GM18502 (cell line): ENCODE results near the gene ZNF429.
"Not testable (repeated sequence)": the region's sequence is repeated elsewhere in the genome, so short reads cannot be mapped to it uniquely, and the experiment has no call there.

Experiments
- ATAC-seq: cut with Tn5 transposase; IDR thresholded peaks from one replicate; pipeline ENCODE4 v1.9.1; 2021; ENCODE audit warnings: mild to moderate bottlenecking; ENCODE audit not compliant: unreplicated experiment, poor library complexity

ZNF429 gene

DNA sequence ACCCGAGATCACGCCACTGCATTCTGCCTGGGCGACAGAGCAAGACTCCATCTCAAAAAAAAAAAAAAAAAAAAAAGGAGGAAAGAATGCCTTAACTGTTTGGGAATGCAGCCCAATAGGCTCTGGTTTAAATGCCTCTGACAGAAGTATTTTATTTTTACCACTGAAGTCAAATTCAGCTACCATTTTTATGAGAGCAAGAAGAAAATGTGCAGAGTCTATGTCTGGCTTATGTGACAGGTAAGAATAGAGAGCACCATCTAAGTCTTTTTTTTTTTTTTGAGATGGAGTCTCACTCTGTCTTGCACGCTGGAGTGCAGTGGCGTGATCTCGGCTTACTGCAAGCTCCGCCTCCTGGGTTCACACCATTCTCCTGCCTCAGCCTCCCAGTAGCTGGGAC is 7.2 kb downstream of the ZNF429 start:
- not testable (repeated sequence) for ATAC-seq

DNA sequence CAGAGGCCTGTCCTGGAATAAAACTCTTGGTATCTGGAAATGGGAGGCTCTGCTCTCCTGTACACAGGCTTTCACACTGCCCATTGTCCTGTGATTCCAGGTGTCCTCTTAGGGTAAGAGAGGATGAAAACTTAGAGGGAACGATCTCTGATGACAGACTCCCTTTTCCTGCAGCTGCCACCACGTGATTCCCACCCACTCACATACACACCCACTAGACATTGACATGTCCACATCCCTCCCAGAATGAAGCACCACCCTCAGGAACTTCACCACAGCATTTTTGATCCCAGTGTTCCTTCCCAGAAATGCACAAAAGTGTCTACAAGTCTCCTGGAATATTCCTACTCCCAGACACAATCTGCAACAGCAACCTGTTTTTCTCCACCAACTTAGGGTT is 8.2 kb downstream of the ZNF429 start:
- no peak for ATAC-seq

DNA sequence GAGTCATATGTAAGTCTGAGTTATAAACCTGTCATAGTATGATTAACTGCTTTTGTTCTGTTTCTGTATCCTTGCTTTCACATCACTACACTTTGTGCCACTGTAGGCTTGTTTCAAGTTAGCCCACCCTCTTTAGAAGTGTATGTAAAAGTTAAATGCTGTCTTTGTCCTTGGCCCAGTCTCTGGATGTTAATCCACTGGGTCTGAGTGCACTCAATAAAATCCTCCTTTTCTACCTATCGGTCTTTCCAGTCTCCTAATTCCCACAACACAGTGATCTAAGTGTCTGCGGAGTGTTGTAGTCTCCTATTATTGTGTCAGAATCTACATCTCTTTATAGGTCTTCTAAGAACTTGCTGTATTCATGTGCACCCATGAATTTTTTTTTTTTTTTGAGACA is 14.1 kb downstream of the ZNF429 start:
- no peak for ATAC-seq

DNA sequence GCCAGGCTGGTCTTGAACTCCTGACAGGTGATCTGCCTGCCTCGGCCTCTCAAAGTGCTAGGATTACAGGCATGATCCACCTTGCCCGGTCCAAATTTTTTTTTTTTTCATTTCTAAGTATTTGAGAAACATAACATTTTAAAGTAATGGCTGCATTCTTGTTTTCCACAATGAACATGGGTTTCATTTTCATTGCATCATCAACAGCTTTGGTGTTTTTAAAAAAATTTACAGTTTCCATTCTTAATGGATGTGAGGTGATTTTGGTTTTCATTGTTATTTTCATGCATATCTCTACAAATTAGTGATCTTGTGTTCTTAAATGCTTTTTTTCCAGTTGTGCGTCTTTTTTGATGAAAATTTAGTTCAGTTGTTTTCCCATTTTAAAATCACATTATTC is 27.5 kb downstream of the ZNF429 start:
- ATAC-seq, result no peak

DNA sequence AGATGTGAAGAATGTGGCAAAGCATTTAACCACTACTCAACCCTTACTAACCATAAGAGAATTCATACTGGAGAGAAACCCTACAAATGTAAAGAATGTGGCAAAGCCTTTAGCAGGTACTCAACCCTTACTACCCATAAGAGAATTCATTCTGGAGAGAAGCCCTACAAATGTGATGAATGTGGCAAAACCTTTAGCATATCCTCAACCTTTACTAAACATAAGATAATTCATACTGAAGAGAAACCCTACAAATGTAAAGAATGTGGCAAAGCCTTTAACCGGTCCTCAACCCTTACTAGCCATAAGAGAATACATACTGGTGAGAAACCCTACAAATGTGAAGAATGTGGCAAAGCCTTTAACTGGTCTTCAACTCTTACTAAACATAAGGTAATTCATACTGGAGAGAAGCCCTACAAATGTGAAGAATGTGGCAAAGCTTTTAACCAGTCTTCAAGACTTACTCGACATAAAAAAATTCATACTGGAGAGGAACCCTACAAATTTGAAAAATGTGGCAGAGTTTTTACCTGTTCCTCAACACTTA is 31.4 kb downstream of the ZNF429 start:
- not testable (repeated sequence) for ATAC-seq

DNA sequence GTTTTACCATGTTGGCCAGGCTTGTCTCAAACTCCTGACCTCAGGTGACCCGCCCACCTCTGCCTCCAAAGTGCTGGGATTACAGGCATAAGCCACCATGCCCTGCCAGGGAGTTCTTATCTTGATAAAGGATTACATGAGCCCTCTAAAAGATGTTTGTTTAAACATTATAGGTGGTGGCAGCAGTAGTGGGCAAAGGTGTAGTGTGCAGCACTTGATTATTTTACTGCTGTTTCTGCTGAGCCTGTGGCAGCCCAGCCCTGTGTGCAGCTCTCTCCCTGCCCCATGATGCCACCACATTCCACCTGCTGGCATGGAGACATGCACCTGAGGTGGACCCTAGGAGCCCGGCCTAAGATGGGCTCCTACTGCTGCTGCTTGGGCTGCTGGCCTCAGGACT is 54.0 kb downstream of the ZNF429 start:
- no peak for ATAC-seq

DNA sequence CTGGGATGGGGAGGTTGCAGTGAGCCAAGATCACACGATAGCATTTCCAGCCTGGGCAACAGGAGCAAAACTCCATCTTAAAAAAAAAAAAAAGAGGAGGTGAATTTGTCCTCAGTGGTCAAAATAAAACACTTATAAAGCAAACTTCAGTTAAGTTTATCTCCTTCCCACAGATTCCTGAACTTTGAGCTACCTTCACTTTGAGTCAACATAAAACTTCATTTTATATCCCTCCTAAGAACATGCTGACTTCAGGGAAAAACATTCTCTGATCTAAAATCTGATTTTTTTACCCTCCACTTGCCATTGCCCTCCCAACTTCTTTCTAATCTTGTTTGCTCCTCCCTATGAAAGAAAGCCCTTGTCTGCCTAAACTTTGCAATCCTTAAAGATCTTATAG is 59.0 kb downstream of the ZNF429 start:
- no peak for ATAC-seq

DNA sequence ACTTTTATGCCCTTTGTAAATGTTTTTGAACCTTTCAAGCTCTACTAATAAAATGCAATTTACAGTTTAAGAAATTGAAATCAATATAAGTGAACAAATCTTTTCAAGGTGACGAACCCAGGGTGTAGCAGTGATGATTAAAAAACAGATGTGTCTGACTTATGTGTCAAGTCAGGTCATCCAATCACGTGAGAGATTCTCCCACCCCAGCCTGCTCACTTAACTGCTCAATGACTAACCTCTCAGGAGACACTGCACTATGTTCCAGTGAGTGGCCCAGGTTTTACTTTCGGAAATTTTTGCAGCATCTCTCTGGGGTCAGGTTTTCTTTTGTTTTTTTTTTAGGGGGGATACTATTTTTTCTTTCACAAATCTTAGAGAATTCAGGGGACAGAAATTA is 60.7 kb downstream of the ZNF429 start:
- no peak for ATAC-seq

DNA sequence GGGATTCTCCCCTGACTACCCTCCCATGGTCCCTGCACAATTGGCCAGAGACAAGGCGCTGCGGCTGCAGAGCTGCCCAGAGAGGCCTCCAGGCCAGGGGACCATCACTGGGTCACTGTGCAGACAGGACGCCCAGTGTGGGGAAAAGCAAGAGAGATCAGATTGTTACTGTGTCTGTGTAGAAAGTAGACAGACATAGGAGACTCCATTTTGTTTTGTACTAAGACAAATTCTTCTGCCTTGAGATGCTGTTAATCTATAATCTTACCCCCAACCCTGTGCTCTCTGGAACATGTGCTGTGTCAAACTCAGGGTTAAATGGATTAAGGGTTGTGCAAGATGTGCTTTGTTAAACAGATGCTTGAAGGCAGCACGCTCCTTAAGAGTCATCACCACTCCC is 62.4 kb downstream of the ZNF429 start:
- ATAC-seq, result not testable (repeated sequence)

DNA sequence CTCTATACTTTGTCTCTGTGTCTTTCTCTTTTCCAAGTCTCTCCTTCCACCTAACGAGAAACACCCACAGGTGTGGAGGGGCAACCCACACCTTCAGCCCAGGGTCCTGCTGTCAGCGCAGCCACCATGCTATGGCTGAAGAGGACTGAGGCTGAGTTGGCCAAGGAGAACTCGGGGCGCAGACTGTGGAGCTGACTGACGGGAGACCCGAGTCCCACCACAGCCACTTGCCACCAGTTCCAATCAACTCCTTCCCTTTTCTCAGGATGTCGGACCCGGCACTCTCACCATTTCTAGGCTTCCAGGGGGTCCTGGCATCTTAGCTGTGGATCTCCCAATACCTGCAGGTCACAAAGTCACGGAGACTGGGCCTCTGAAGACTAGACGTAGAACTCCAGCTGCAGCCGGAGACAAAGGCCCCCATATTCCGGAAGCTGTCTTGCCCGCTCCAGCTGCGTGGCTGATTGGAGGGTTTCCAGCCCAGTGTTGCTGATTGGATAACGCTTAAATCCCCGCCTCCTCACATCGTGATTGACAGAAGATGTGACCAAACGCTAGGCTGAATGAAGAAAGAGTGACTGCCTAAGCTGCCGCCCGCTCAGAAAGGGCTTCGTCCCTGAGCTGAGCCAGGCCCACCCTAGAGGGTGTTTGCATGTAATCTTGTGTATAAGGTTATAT is 63.6 kb downstream of the ZNF429 start:
- ATAC-seq, result no peak

DNA sequence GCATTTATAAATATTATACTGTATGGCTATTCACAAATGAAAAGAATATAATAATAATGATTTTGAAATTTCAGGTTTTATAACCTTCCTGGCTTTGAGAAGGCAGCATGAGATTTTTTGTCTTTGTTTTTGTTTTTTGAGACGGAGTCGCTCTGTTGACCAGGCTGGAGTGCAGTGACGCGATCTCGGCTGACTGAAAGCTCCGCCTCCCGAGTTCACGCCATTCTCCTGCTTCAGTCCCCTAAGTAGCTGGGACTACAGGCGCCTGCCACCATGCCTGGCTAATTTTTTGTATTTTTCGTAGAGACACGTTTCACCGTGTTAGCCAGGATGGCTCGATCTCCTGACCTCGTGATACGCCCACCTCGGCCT is 64.1 kb downstream of the ZNF429 start:
- ATAC-seq, result no peak

DNA sequence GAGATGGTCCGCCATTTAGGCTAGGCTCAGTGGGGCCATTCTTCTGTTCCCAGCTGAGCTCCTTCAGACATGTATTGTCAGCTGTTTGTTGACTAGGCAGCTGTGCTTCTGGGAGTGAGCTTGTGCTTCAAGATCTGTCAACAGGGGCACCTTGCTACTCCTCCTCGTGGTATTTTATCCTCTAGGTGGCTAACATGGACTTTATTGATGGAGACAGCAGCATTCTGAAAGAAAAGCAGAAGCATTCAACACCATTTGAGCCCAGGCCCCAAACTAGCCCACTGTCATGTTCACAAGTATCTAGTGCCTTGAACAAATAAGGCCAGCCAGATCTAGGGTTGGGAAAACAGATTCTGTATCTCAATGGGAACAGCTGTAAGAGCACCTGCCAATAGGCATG is 65.9 kb downstream of the ZNF429 start:
- no peak for ATAC-seq

DNA sequence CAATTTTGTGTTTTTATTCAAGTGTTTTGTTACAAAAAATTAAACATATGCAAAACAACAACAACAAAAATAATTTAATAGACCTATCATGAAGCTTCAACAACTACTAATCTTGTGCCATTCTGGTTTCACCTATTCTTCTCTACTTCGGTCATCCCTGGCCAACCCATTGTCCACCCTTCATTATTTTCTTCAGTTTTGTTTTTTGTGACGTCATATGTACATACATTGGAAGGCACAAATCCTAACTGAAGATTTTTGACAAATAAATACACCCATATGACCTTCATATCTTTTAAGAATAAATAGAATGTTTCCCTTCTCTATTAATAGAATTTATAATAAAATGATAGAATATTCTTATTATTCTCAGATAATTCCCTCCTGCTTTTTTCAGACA is 69.2 kb downstream of the ZNF429 start:
- ATAC-seq, result no peak

DNA sequence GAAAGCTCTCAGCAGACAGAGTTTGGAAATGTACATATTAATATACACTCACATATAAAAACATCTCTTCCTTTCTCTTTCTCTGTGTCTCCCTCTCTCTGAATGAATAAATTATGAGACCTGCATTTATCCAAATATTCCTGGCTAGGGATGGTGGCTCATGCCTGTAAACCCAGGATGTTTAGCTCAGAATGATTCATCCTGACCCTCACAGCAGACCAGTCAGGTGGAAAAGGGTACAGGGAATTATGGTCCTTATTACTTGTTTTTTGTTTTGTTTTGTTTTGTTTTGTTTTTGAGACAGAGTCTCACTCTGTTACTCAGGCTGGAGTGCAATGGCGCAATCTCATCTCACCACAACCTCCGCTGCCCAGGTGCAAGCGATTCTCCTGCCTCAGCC is 71.1 kb downstream of the ZNF429 start:
- ATAC-seq, result no peak

DNA sequence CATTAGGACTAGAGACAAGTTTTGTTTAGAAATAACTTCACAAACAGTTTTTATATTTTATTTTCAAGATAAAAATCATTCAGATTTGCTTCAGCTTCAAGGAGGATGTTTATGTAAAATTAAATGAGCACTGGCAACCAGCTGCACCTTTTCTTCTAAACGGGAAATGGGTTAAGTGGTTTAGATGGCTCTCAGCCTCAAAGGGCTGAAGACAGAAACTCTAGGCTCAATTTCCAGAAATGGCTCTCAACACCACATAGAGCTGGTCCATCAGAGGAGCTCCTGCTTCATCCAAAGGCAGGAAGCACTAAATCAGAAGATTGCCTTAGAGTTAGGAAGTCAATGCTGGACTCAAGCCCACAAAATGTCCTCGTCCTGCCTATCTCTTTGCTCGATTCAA is 74.7 kb downstream of the ZNF429 start:
- ATAC-seq, result no peak

DNA sequence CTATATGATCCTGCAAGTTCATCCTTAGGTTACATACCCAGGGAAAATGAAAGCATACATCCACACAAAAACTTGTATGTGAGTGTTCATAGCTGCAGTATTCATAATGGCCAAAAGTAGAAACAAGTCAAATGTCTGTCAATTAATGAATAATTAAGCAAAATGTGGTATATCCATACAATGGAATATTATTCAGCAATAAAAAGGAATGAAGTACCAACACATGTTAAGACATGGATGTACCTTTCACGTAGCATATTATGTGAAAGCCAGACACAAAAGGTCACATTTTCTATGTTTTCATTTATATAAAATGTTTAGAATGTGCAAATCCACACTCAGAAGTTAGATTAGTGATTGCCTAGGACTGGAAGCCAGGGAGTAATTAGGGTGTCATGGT is 75.4 kb downstream of the ZNF429 start:
- no peak for ATAC-seq

DNA sequence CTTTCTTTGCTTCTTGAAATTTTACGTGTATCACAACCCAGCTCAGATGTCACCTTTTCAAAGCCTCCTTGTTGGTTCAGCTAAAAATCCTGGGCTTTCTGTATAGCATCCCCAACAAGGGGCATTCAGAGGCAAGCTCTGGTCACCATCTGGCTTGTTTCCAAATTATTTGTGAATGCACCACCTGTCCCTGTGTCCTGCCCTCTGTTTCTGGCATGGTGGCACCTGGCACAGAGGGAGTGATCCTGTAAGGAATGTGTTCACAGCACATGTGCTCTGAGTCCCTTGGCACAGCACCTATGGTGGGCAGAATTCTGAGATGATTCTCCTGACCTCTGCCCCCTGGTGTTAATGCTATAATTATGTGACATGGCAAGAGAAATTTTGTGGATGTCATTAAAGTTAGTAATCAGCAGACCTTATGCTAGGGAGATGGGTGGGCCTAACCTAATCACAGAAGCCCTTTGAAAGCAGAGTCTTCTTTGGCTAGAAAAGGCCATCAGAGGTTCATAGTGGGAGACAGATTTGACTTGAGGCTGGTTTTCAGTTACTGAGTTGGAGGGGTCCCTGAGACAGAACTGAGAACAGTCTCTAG is 76.3 kb downstream of the ZNF429 start:
- ATAC-seq, result no peak

DNA sequence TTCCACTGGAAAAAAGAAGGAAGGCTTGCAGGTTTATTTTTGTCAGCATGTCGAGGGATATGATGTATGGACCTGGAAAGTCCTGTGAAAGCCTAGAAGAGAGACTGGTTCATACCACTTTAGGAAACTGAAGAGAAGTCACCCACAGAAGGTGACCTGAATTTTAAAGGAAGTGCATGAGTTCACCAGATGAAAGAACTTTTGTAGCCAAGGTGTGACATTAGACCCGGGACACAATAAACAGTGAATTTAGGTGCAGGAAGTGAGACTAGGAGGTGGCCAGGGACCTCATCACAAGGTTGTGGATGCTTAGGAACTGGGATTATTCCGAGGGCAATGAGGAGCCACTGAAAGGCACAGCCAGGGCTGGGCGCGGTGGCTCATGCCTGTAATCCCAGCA is 79.1 kb downstream of the ZNF429 start:
- ATAC-seq, result no peak

DNA sequence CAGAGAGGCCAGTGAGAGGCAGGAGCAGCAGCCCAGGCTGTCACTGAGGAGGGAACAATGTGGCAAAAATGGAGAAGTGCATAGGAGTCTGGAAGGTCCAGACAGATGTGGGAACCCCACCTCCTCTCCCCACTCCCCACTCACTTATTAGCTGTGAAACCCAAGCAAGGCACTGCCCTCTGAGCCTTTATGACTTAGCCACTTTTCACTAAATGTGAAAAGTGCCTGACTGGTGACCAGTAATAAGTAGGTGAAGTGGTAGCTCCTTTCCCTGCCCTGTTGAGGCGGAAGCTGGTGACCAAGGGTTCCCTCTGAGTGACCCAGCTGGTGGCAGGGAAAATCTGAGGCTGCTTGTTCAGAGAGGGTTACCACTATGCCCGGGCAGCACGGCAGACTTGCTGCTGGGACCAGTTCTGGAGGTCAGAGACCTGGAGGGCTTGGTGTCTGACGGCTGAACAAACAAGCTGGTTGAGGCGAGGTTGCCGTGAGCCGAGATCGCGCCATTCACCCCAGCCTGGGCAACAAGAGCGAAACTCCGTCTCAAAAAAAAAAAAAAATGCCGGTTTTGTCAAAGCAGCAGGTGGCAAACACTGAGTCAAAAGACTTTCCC is 80.0 kb downstream of the ZNF429 start:
- no peak for ATAC-seq

DNA sequence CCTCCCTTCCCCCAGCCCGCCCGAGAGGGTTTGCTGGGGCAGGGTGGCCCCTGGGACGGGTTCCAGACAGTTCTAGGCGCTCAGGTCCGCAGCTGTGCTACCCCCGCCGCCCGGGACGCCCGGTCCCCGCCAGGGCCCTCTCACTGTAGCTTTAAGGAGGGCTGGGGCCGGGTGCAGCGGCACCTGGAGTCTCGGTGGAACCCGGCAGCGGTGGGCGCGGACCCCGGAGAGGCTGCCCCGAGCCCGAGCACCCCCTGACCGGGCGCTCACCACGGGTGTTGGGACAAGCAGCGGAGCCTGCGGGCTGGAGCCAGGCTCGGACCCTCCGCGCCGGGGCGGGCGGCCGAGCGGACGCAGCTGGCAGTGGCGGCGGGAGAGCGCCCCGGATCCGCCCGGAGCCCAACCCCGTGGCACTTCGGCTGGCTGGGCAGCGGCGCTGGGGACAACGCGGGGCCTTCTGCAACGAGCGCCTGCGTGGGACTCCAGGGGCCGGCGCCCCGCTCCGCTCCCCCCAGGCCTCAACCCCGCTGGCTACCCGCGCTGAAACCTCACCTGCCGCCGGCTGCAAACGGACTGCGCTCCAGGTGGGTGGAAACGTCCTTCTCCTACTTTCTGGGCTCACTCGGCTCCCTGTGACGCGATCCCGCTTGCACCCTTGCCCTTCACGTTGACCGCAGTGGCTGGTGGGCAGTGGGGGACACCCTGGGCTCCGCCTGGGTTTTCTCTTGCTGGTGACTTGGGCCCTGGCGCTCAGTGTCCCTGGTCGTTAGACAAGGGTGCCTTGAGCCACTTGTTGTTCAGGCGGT is 81.1 kb downstream of the ZNF429 start:
- ATAC-seq, result no peak

DNA sequence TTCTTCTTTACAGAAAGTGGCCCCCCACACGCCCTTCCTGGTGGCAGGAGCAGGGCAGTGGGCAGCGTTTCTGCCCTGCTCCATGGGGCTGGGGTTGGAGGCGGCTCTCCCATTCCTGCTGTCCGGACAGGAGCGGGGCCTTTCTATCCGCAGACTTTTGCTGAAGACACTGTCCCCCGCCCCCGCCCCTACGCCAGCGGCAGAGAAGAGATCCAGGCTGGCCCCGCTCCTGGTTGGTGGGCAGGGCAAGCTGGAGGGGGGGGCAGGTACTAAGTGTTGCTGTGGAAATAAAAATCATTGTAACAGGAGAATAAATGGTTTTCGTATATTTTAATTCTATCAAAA is 81.7 kb downstream of the ZNF429 start:
- no peak for ATAC-seq
